Measurements from ENCODE around the gene WDR86. TPM values are rescaled to one million over a fixed set of nuclear protein-coding genes. Genes with fewer than 3 reads are reported as not detected.
A peak's percentile ranks its signal among the peaks of the same experiment; 100 is the strongest.

WDR86 gene, protein sequence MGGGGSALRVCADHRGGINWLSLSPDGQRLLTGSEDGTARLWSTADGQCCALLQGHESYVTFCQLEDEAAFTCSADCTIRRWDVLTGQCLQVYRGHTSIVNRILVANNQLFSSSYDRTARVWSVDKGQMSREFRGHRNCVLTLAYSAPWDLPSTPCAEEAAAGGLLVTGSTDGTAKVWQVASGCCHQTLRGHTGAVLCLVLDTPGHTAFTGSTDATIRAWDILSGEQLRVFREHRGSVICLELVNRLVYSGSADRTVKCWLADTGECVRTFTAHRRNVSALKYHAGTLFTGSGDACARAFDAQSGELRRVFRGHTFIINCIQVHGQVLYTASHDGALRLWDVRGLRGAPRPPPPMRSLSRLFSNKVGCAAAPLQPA
- polyA plus RNA-seq (45.6 and 46.2 TPM in 2 replicates), polyA minus RNA-seq (54.0 and 58.0 TPM in 2 replicates)

DNA sequence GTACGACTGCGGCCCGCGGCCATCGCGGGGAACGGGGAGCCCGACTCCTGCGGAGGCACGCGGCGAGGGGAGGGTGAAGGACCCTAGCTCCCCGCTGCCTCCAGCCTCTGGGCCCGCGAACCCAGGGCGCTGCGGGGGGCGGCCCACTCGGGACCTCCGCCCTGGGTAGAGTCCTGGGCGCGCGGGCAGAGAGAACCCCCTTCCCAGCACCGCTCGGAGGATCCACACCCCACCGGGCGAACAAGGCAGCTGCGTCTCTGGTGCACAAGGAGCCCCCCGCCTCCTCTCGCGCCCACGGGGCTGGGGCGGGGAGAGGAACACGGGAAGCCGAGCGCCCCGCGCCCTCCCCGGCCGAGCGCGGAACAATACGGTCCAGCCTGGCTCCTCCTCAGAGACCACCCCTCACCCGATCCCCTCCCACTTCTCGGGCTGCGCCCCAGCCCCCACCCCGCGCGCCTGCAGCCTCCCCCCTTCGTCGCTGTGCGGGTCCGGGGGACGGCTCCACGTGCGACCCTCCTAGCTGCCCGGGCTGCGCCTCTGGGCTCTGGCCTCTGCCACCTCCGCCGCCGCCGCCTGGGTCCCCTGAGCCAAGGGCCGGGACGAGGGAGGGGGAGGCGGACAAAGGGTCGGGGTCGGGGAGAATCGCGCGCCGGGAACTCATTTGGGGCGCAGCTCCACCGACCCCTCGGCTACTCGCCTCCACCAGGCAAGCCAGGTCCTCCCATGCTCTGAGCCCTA is at the start of gene WDR86:
Gene WDR86 (minus strand): TSS at position 372 of the 738 bp plus-strand sequence. CDS start 449 bp downstream, outside the sequence.
- no peaks in the 10 kb centered on the region for H3K9me2 ChIP-seq (ENCODE audit: insufficient read depth, low read length)
- H3K9ac ChIP-seq (ENCODE audit: low read length) = peak within 1 kb of the TSS; percentile 83
- no peaks in the 10 kb centered on the region for H3K9me3 ChIP-seq (ENCODE audit: low read length)
- peak within 1 kb of the TSS; percentile 64 for H3K4me2 ChIP-seq (ENCODE audit: low read length)
- H2AFZ ChIP-seq (ENCODE audit: low read depth, low read length) = peak within 1 kb of the TSS; percentile 73
- H3K27me3 ChIP-seq (ENCODE audit: insufficient read depth, low read depth, low read length) = peaks cover 6% of the 10 kb centered on the region
- TF ChIP-seq MXI1 (conservative IDR thresholded peaks at IDR 0.05; ENCODE audit: poor library complexity, severe bottlenecking) (peak; percentile 71), EP300 (conservative IDR thresholded peaks at IDR 0.05; ENCODE audit: poor library complexity, severe bottlenecking) (no peak), SMC3 (conservative IDR thresholded peaks at IDR 0.05; ENCODE audit: poor library complexity) (peak; percentile 10), TAF1 (IDR thresholded peaks at IDR 0.05; ENCODE audit: low read depth) (no peak), POLR2AphosphoS5 (IDR thresholded peaks at IDR 0.05) (peak; percentile 47), EZH2 (IDR thresholded peaks at IDR 0.05; ENCODE audit: borderline replicate concordance, insufficient read depth, low read length, poor library complexity, severe bottlenecking) (no peak), RAD21 (conservative IDR thresholded peaks at IDR 0.05) (peak; percentile 13)
- TF ChIP-seq, protein P1, sequence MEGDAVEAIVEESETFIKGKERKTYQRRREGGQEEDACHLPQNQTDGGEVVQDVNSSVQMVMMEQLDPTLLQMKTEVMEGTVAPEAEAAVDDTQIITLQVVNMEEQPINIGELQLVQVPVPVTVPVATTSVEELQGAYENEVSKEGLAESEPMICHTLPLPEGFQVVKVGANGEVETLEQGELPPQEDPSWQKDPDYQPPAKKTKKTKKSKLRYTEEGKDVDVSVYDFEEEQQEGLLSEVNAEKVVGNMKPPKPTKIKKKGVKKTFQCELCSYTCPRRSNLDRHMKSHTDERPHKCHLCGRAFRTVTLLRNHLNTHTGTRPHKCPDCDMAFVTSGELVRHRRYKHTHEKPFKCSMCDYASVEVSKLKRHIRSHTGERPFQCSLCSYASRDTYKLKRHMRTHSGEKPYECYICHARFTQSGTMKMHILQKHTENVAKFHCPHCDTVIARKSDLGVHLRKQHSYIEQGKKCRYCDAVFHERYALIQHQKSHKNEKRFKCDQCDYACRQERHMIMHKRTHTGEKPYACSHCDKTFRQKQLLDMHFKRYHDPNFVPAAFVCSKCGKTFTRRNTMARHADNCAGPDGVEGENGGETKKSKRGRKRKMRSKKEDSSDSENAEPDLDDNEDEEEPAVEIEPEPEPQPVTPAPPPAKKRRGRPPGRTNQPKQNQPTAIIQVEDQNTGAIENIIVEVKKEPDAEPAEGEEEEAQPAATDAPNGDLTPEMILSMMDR (IDR thresholded peaks at IDR 0.05; ENCODE audit: poor library complexity, severe bottlenecking) = peak; percentile 35
- no peaks in the 10 kb centered on the region for H3F3A ChIP-seq (ENCODE audit: insufficient read depth, low read length, poor library complexity, severe bottlenecking)
- H3K4me3 ChIP-seq (ENCODE audit: low read length) = peak within 1 kb of the TSS; percentile 94
- peak within 1 kb of the TSS; percentile 60 for H3K27ac ChIP-seq (ENCODE audit: low read length)
- H3K79me2 ChIP-seq (replicated peaks; ENCODE audit: insufficient read depth, low read length) = no peaks in the 10 kb centered on the region
- no peaks in the 10 kb centered on the region for H4K20me1 ChIP-seq (ENCODE audit: insufficient read depth)
- no peaks in the 10 kb centered on the region for H3K36me3 ChIP-seq (ENCODE audit: insufficient read depth, low read length)

DNA sequence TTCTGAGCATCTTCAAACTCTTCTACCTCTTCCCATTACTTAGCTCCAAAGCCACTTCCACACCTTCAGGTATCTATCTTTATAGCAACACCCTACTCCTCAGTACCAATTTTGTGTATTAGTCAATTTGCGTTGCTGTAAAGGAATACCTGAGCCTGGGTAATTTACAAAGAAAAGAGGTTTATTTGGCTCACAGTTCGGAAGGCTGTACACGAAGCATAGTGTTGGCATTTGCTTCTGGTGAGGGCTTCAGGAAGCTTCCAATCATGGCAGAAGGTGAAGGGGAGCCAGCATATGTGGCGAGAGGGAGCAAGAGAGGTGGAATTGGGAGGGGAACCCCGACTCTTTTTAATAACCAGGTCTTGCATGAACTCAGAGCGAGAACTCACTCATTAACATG is 47.7 kb upstream of the WDR86 start:
- Histone ChIP-seq H3K9me3 (ENCODE audit: low read length) (no peaks in the 10 kb centered on the region), H3K4me2 (ENCODE audit: low read length) (no peak overlapping the region), H3K27me3 (ENCODE audit: insufficient read depth, low read depth, low read length) (no peaks in the 10 kb centered on the region), H4K20me1 (ENCODE audit: insufficient read depth) (no peaks in the 10 kb centered on the region), H3K79me2 (replicated peaks; ENCODE audit: insufficient read depth, low read length) (no peaks in the 10 kb centered on the region), H3F3A (ENCODE audit: insufficient read depth, low read length, poor library complexity, severe bottlenecking) (no peaks in the 10 kb centered on the region), H3K9ac (ENCODE audit: low read length) (no peak overlapping the region), H3K4me3 (ENCODE audit: low read length) (no peak overlapping the region), H3K9me2 (ENCODE audit: insufficient read depth, low read length) (no peaks in the 10 kb centered on the region), H3K27ac (ENCODE audit: low read length) (no peak overlapping the region), H3K36me3 (ENCODE audit: insufficient read depth, low read length) (no peaks in the 10 kb centered on the region), H2AFZ (ENCODE audit: low read depth, low read length) (no peak overlapping the region)
- TF ChIP-seq SMC3 (conservative IDR thresholded peaks at IDR 0.05; ENCODE audit: poor library complexity) (no peak), EP300 (conservative IDR thresholded peaks at IDR 0.05; ENCODE audit: poor library complexity, severe bottlenecking) (no peak), EZH2 (IDR thresholded peaks at IDR 0.05; ENCODE audit: borderline replicate concordance, insufficient read depth, low read length, poor library complexity, severe bottlenecking) (no peak), RAD21 (conservative IDR thresholded peaks at IDR 0.05) (no peak), POLR2AphosphoS5 (IDR thresholded peaks at IDR 0.05) (no peak), TAF1 (IDR thresholded peaks at IDR 0.05; ENCODE audit: low read depth) (no peak), MXI1 (conservative IDR thresholded peaks at IDR 0.05; ENCODE audit: poor library complexity, severe bottlenecking) (no peak)
- TF ChIP-seq, protein P2, sequence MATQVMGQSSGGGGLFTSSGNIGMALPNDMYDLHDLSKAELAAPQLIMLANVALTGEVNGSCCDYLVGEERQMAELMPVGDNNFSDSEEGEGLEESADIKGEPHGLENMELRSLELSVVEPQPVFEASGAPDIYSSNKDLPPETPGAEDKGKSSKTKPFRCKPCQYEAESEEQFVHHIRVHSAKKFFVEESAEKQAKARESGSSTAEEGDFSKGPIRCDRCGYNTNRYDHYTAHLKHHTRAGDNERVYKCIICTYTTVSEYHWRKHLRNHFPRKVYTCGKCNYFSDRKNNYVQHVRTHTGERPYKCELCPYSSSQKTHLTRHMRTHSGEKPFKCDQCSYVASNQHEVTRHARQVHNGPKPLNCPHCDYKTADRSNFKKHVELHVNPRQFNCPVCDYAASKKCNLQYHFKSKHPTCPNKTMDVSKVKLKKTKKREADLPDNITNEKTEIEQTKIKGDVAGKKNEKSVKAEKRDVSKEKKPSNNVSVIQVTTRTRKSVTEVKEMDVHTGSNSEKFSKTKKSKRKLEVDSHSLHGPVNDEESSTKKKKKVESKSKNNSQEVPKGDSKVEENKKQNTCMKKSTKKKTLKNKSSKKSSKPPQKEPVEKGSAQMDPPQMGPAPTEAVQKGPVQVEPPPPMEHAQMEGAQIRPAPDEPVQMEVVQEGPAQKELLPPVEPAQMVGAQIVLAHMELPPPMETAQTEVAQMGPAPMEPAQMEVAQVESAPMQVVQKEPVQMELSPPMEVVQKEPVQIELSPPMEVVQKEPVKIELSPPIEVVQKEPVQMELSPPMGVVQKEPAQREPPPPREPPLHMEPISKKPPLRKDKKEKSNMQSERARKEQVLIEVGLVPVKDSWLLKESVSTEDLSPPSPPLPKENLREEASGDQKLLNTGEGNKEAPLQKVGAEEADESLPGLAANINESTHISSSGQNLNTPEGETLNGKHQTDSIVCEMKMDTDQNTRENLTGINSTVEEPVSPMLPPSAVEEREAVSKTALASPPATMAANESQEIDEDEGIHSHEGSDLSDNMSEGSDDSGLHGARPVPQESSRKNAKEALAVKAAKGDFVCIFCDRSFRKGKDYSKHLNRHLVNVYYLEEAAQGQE (IDR thresholded peaks at IDR 0.05; ENCODE audit: borderline replicate concordance) = no peak
- TF ChIP-seq, protein P1 (IDR thresholded peaks at IDR 0.05; ENCODE audit: poor library complexity, severe bottlenecking) = no peak

Data from neural cell (in vitro differentiated cells).